Parietal lobe (tissue), 1 donor: Measurements from ENCODE around the gene RND2. TPM values are rescaled to one million over a fixed set of nuclear protein-coding genes. Genes with fewer than 3 reads are reported as not detected.

ENCODE experiments used
- total RNA-seq: library from RNA; depleted of rRNA; stranded (reverse); fragments of >200 nt; gene quantifications from one replicate; pipeline ENCODE4 v1.2.3, GENCODE V29; 2014

Gene RND2
- total RNA-seq, result 3.4 TPM

GRCh38 chr17:43024407-43025289, at the start of gene RND2:
RND2 (plus strand) TSS chr17:43025231; CDS start chr17:43025348, 117 bp downstream.

GRCh38 chr17:42979511-42980273, 45.3 kb upstream of the RND2 start, which contains the start of gene PTGES3L:
PTGES3L (minus strand) TSS chr17:42980080; CDS start chr17:42980053, 27 bp downstream.

GRCh38 chr17:42980274-42980765, 44.7 kb upstream of the RND2 start, which contains the start of gene RUNDC1:
RUNDC1 (plus strand) TSS chr17:42980565; CDS start chr17:42980577, 12 bp downstream.

GRCh38 chr17:42997984-42998938, 26.8 kb upstream of the RND2 start, which contains the start of gene RPL27:
RPL27 (plus strand) TSS chr17:42998419; CDS start chr17:42998751, 332 bp downstream.

GRCh38 chr17:43006639-43007551, 18.1 kb upstream of the RND2 start, which contains the start of gene IFI35:
IFI35 (plus strand) TSS chr17:43006784; CDS start chr17:43006948, 164 bp downstream.

GRCh38 chr17:43021741-43022512, 3.1 kb upstream of the RND2 start, which contains the start of gene VAT1:
VAT1 (minus strand) TSS chr17:43022385; CDS start chr17:43022322, 63 bp downstream.

Other genes starting within 250 kb of the RND2 start
- gene WNK4, start 244.6 kb upstream of the RND2 start, total RNA-seq, result not detected
- 65.7 TPM for gene COA3, start 226.5 kb upstream of the RND2 start, total RNA-seq
- 0.31 TPM for gene CNTD1, start 226.4 kb upstream of the RND2 start, total RNA-seq
- 61.3 TPM for gene BECN1, start 200.9 kb upstream of the RND2 start, total RNA-seq
- gene PSME3, start 191.8 kb upstream of the RND2 start, total RNA-seq, result 41.0 TPM
- gene AOC2, start 180.7 kb upstream of the RND2 start, total RNA-seq, result 2.5 TPM
- gene AOC3, start 174.0 kb upstream of the RND2 start, total RNA-seq, result 0.31 TPM
- gene G6PC1, start 124.4 kb upstream of the RND2 start, total RNA-seq, result not detected
- gene AARSD1, start 60.8 kb upstream of the RND2 start, total RNA-seq, result 34.1 TPM
- 2.5 TPM for gene PTGES3L, start 45.2 kb upstream of the RND2 start, total RNA-seq
- gene RUNDC1, start 44.7 kb upstream of the RND2 start, total RNA-seq, result 16.9 TPM
- 1,347 TPM for gene RPL27, start 26.8 kb upstream of the RND2 start, total RNA-seq
- 2.5 TPM for gene IFI35, start 18.4 kb upstream of the RND2 start, total RNA-seq
- 77.3 TPM for gene VAT1, start 2.8 kb upstream of the RND2 start, total RNA-seq
- 9.7 TPM for gene BRCA1, start 100.1 kb downstream of the RND2 start, total RNA-seq
- 62.3 TPM for gene NBR1, start 146.0 kb downstream of the RND2 start, total RNA-seq
- gene TMEM106A, start 186.6 kb downstream of the RND2 start, total RNA-seq, result 1.3 TPM
- gene CCDC200, start 203.4 kb downstream of the RND2 start, total RNA-seq, result not detected
- gene RNU2-1, start 208.7 kb downstream of the RND2 start, total RNA-seq, result not detected